DOHH2 (cell line): ENCODE measurements around the gene LMO7.

ENCODE experiments used
- EZH2phosphoT487 ChIP-seq: fragments of 200-600 bp; sonication (generic); IDR thresholded peaks from 2 replicates; pipeline ENCODE4 v1.6.1; 2017; ENCODE audit warnings: borderline replicate concordance, mild to moderate bottlenecking, antibody characterized with exemption, low read length, moderate library complexity, mixed read lengths
- TF ChIP-seq, protein P1 (sequence below): fragments of 200-600 bp; sonication (generic); IDR thresholded peaks from one replicate; pipeline ENCODE4 v1.5.1; 2014; ENCODE audit warnings: antibody characterized with exemption, mild to moderate bottlenecking, low read depth, low read length; ENCODE audit not compliant: poor library complexity, severe bottlenecking

DNA sequence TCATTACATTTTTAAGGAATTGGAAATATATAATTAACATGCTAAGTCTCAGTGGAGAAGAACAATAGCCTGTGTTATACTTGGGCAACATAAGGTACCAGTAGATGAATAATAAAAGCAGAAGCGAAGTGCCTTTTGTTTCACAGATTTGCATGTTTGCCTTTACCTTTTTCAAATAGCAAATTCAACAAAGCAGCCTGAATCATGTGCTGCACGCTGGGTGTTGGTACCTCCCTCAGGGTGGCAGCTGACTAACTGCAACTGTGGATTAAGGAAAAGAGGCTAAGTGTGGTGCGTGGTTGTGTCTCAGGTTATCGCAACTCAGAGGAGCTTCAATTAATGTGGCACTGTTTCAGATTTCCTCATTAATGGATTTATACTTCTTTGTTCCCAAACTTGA, 189.0 kb downstream of the LMO7 start:
- TF ChIP-seq, protein P1, sequence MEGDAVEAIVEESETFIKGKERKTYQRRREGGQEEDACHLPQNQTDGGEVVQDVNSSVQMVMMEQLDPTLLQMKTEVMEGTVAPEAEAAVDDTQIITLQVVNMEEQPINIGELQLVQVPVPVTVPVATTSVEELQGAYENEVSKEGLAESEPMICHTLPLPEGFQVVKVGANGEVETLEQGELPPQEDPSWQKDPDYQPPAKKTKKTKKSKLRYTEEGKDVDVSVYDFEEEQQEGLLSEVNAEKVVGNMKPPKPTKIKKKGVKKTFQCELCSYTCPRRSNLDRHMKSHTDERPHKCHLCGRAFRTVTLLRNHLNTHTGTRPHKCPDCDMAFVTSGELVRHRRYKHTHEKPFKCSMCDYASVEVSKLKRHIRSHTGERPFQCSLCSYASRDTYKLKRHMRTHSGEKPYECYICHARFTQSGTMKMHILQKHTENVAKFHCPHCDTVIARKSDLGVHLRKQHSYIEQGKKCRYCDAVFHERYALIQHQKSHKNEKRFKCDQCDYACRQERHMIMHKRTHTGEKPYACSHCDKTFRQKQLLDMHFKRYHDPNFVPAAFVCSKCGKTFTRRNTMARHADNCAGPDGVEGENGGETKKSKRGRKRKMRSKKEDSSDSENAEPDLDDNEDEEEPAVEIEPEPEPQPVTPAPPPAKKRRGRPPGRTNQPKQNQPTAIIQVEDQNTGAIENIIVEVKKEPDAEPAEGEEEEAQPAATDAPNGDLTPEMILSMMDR, result no peak
- no peak for TF ChIP-seq EZH2phosphoT487
